GM10266 (cell line): Measurements from ENCODE around the gene UBP1.
"Not testable (repeated sequence)": the region's sequence is repeated elsewhere in the genome, so short reads cannot be mapped to it uniquely, and the experiment has no call there.

Experiments
- DNase-seq: peaks from one replicate; pipeline ENCODE4 v3.0.0; 2012; ENCODE audit errors: extremely low spot score
- CTCF ChIP-seq: IDR thresholded peaks from 2 replicates; pipeline ENCODE4 v1.5.1; 2012; ENCODE audit warnings: mild to moderate bottlenecking, low read depth; ENCODE audit not compliant: control insufficient read depth, insufficient read depth; ENCODE audit errors: missing control alignments

The UBP1 gene

GRCh38 chr3:33430571-33430970 is 9.6 kb downstream of the UBP1 start:
- TF ChIP-seq CTCF, result no peak
- DNase-seq, result no peak

- no peak for TF ChIP-seq CTCF
- no peak for DNase-seq
Measured at GRCh38 chr3:33430061-33430460, 10.1 kb downstream of the UBP1 start.

- DNase-seq, result not testable (repeated sequence)
Measured at GRCh38 chr3:33429306-33429705, 10.9 kb downstream of the UBP1 start.

GRCh38 chr3:33428734-33429133 is 11.5 kb downstream of the UBP1 start:
- no peak for DNase-seq
- TF ChIP-seq CTCF, result no peak

- TF ChIP-seq CTCF, result no peak
- DNase-seq, result no peak
Measured at GRCh38 chr3:33426630-33427317, 13.4 kb downstream of the UBP1 start.

GRCh38 chr3:33426068-33426467 is 14.1 kb downstream of the UBP1 start:
- no peak for TF ChIP-seq CTCF
- no peak for DNase-seq

GRCh38 chr3:33425453-33425852 is 14.8 kb downstream of the UBP1 start:
- no peak for TF ChIP-seq CTCF
- no peak for DNase-seq

GRCh38 chr3:33424606-33425452 is 15.4 kb downstream of the UBP1 start:
- no peak for TF ChIP-seq CTCF
- DNase-seq, result no peak
